ENCODE measurements around the gene VGLL4.

DNA sequence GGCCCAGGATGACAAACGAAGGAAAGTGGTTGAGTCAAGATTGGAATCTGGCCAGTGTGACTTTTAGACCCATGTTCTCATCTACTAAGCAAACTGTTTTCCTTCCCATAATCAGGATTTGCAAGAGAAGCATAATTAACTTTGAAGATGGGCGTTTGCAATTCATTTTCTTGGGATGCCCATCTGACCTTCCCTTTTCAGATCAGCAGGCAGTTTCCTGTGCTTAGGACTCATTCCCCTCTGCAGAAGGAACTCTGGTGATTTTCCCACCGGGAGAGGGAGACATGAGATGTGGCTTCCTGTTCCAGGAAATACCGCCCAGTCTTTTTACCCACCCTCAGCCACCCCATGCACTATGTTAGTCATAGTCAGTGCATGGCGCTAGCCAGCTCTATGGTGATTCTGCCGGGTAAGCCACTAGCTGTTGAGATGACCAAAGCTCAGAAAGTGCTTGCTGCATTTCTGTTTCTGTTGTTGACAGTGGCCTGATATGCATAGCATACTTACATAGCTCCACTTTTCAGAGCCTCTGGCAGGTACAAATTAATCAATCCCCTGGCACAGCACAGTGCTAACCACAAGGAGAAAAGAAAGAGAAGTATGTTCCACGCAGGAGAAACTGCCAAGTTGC is 129.4 kb downstream of the VGLL4 start:
- no peak for TF ChIP-seq EZH2phosphoT487 (IDR thresholded peaks at IDR 0.05; ENCODE audit: borderline replicate concordance, low read depth, low read length)
- no peak for TF ChIP-seq CTCF (conservative IDR thresholded peaks at IDR 0.05; ENCODE audit: low read length)

All from OCI-LY7 (cell line).